ENCODE results near the gene EEF1AKMT2. TPM values are rescaled to one million over a fixed set of nuclear protein-coding genes. Genes with fewer than 3 reads are reported as not detected.

EEF1AKMT2 gene
- total RNA-seq, 1 experiment from 2014 or later = 21.6 TPM

DNA sequence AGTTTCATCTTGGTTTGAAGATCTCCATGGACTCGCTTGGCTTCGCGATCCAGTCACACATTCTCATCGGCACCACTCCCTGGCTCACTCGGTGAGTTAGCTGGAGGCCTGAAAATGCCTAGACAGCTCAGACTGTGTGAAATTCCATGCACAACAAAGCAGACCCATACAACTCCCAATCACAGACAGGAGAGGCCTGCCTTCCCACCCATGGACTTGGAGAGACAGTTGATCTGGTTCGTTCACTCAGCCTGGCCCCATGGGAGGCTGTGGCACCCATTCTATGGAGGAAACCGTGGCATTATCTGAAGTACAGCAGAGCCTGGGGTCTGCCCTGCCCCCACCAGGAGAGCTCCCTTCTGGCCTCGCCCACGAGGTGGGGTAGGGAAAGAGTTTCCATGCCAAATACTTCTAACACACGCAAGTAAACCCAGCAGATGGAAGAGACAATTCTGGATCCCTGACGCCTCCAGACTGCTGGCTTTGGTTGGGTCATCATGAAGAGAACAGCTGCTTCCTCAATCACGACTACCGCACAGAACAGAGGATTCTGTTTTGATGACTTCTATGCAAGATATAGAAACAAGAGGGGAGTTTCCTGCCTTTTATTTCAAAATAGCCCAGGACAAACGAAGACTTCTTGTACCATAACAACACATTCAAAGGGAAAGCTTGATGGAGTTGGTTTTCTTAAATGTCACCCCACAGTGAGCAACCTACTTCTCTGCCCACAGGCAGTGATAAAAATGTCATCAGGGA, 63.4 kb downstream of the EEF1AKMT2 start:
- Mint-ChIP-seq H3K36me3 (peaks cover 13% of the 10 kb centered on the region), H3K9me3 (no peaks in the 10 kb centered on the region), H3K4me1 (peaks cover 28% of the 10 kb centered on the region), H3K4me3 (no peak overlapping the region), H3K27me3 (ENCODE audit: low read depth) (no peaks in the 10 kb centered on the region), H3K27ac (no peak overlapping the region)
- TF ChIP-seq FOXP1 (CRISPR knock-in tag; IDR thresholded peaks at IDR 0.05; ENCODE audit: borderline replicate concordance) (no peak), KAT7 (CRISPR knock-in tag; IDR thresholded peaks at IDR 0.05; ENCODE audit: borderline replicate concordance) (no peak), ZNF416 (CRISPR knock-in tag; IDR thresholded peaks at IDR 0.05) (no peak), ZNF671 (CRISPR knock-in tag; IDR thresholded peaks at IDR 0.05) (no peak), EMX1 (CRISPR knock-in tag; IDR thresholded peaks at IDR 0.05) (no peak), CREM (CRISPR knock-in tag; IDR thresholded peaks at IDR 0.05) (no peak), ZNF423 (CRISPR knock-in tag; IDR thresholded peaks at IDR 0.05) (no peak), ZNF317 (CRISPR knock-in tag; IDR thresholded peaks at IDR 0.05; ENCODE audit: borderline replicate concordance, low read depth) (no peak)
- TF ChIP-seq, protein P1, sequence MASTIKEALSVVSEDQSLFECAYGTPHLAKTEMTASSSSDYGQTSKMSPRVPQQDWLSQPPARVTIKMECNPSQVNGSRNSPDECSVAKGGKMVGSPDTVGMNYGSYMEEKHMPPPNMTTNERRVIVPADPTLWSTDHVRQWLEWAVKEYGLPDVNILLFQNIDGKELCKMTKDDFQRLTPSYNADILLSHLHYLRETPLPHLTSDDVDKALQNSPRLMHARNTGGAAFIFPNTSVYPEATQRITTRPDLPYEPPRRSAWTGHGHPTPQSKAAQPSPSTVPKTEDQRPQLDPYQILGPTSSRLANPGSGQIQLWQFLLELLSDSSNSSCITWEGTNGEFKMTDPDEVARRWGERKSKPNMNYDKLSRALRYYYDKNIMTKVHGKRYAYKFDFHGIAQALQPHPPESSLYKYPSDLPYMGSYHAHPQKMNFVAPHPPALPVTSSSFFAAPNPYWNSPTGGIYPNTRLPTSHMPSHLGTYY (CRISPR knock-in tag; IDR thresholded peaks at IDR 0.05) = no peak
- ATAC-seq = no peak
- DNase-seq (ENCODE audit: low spot score) = no peak
- CTCF ChIA-PET = interaction anchor here (1.0 to 2.1 kb wide), 3 partner anchors 9 to 19 kb away, joined by 3 to 7 read pairs (median 4); no protein-coding TSS in a partner anchor
- POLR2A ChIA-PET = no interaction called here

DNA sequence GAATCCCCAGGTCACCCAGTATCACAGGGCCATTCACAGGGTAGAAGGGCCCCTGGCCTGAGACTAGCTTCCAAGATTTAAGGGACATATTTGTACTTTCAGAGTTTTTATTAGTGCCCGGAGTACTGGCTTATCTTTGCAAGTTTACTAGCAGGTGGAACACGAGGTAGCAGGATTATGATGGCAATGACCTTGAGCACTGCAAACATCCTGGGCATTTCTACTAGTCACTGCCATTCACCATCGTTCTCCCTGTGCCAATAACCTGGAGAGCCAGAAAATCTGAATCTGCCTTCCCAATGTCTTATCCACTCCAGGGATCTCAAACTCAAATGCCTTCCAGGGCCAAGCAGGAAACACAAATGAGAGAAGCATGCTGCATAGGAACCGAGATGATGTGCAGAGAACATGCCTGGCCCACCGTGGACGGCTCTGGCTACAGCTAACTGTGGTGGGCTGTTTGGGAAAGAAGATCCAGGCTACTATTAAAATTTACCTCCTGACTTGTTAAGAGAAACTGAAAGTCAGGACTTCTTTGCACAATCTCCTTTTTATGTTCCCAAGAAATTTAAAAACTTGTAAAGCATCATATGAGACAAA, 64.2 kb downstream of the EEF1AKMT2 start:
- DNase-seq (ENCODE audit: low spot score) = no peak
- ATAC-seq = no peak
- Mint-ChIP-seq H3K4me1 (peaks cover 33% of the 10 kb centered on the region), H3K27me3 (ENCODE audit: low read depth) (no peaks in the 10 kb centered on the region), H3K4me3 (no peak overlapping the region), H3K36me3 (peaks cover 8% of the 10 kb centered on the region; the same call in 1 of the 2 replicates), H3K9me3 (no peaks in the 10 kb centered on the region), H3K27ac (no peak overlapping the region)
- POLR2A ChIA-PET = no interaction called here
- CTCF ChIA-PET = interaction anchor here (1.0 to 2.1 kb wide), 3 partner anchors 8 to 19 kb away, joined by 3 to 7 read pairs (median 4); no protein-coding TSS in a partner anchor
- TF ChIP-seq ZNF263 (CRISPR knock-in tag; IDR thresholded peaks at IDR 0.05; ENCODE audit: low read depth) = no peak
- no peak for TF ChIP-seq ZNF416 (CRISPR knock-in tag; IDR thresholded peaks at IDR 0.05)
- TF ChIP-seq ZNF232 (CRISPR knock-in tag; IDR thresholded peaks at IDR 0.05) = no peak
- TF ChIP-seq, protein P2, sequence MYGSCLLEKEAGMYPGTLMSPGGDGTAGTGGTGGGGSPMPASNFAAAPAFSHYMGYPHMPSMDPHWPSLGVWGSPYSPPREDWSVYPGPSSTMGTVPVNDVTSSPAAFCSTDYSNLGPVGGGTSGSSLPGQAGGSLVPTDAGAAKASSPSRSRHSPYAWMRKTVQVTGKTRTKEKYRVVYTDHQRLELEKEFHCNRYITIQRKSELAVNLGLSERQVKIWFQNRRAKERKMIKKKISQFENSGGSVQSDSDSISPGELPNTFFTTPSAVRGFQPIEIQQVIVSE (CRISPR knock-in tag; IDR thresholded peaks at IDR 0.05; ENCODE audit: borderline replicate concordance) = no peak
- TF ChIP-seq, protein P3, sequence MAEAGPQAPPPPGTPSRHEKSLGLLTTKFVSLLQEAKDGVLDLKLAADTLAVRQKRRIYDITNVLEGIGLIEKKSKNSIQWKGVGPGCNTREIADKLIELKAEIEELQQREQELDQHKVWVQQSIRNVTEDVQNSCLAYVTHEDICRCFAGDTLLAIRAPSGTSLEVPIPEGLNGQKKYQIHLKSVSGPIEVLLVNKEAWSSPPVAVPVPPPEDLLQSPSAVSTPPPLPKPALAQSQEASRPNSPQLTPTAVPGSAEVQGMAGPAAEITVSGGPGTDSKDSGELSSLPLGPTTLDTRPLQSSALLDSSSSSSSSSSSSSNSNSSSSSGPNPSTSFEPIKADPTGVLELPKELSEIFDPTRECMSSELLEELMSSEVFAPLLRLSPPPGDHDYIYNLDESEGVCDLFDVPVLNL (CRISPR knock-in tag; IDR thresholded peaks at IDR 0.05; ENCODE audit: borderline replicate concordance, low read depth) = no peak
- TF ChIP-seq, protein P4, sequence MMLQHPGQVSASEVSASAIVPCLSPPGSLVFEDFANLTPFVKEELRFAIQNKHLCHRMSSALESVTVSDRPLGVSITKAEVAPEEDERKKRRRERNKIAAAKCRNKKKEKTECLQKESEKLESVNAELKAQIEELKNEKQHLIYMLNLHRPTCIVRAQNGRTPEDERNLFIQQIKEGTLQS (CRISPR knock-in tag; conservative IDR thresholded peaks at IDR 0.05) = no peak
- TF ChIP-seq IRF2 (CRISPR knock-in tag; IDR thresholded peaks at IDR 0.05; ENCODE audit: borderline replicate concordance, low read depth) = no peak
- TF ChIP-seq, protein P5, sequence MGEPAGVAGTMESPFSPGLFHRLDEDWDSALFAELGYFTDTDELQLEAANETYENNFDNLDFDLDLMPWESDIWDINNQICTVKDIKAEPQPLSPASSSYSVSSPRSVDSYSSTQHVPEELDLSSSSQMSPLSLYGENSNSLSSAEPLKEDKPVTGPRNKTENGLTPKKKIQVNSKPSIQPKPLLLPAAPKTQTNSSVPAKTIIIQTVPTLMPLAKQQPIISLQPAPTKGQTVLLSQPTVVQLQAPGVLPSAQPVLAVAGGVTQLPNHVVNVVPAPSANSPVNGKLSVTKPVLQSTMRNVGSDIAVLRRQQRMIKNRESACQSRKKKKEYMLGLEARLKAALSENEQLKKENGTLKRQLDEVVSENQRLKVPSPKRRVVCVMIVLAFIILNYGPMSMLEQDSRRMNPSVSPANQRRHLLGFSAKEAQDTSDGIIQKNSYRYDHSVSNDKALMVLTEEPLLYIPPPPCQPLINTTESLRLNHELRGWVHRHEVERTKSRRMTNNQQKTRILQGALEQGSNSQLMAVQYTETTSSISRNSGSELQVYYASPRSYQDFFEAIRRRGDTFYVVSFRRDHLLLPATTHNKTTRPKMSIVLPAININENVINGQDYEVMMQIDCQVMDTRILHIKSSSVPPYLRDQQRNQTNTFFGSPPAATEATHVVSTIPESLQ (CRISPR knock-in tag; IDR thresholded peaks at IDR 0.05) = no peak
- TF ChIP-seq, protein P6, sequence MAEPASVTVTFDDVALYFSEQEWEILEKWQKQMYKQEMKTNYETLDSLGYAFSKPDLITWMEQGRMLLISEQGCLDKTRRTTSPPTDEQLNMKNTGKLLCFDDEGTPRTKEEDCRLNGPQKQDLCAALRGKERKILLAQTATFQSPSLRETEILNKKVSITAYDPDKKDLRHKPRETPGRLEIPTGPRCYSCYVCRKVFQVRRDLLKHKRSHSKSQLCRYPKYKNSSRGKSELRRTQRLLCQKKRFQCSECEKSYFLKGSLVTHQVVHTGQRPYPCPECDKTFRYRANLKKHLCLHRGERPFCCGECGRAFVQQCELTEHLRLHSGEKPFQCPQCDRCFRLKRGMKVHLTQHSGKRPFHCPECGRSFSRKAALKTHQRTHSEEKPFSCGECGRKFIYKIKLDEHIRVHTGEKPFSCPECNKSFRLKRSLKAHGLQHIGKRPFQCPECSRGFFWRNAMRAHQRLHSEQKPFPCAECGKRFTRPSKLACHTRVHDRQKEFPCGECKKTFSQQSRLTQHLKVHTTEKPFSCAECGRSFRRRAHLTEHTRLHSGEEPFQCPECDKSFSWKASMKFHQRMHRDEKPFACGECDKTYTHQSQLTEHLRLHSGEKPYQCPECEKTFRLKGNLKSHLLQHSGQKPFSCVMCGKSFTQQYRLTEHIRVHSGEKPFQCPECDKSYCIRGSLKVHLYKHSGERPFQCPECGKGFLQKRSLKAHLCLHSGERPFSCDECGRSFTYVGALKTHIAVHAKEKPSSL (CRISPR knock-in tag; conservative IDR thresholded peaks at IDR 0.05) = no peak
- TF ChIP-seq ETV6 (CRISPR knock-in tag; IDR thresholded peaks at IDR 0.05) = no peak
- no peak for TF ChIP-seq ATF1 (CRISPR knock-in tag; IDR thresholded peaks at IDR 0.05)
- TF ChIP-seq, protein P7, sequence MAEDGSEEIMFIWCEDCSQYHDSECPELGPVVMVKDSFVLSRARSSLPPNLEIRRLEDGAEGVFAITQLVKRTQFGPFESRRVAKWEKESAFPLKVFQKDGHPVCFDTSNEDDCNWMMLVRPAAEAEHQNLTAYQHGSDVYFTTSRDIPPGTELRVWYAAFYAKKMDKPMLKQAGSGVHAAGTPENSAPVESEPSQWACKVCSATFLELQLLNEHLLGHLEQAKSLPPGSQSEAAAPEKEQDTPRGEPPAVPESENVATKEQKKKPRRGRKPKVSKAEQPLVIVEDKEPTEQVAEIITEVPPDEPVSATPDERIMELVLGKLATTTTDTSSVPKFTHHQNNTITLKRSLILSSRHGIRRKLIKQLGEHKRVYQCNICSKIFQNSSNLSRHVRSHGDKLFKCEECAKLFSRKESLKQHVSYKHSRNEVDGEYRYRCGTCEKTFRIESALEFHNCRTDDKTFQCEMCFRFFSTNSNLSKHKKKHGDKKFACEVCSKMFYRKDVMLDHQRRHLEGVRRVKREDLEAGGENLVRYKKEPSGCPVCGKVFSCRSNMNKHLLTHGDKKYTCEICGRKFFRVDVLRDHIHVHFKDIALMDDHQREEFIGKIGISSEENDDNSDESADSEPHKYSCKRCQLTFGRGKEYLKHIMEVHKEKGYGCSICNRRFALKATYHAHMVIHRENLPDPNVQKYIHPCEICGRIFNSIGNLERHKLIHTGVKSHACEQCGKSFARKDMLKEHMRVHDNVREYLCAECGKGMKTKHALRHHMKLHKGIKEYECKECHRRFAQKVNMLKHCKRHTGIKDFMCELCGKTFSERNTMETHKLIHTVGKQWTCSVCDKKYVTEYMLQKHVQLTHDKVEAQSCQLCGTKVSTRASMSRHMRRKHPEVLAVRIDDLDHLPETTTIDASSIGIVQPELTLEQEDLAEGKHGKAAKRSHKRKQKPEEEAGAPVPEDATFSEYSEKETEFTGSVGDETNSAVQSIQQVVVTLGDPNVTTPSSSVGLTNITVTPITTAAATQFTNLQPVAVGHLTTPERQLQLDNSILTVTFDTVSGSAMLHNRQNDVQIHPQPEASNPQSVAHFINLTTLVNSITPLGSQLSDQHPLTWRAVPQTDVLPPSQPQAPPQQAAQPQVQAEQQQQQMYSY (CRISPR knock-in tag; IDR thresholded peaks at IDR 0.05) = no peak
- TF ChIP-seq GRHL2 (CRISPR knock-in tag; IDR thresholded peaks at IDR 0.05; ENCODE audit: insufficient replicate concordance, severe bottlenecking) = no peak
- no peak for TF ChIP-seq TP53 (CRISPR knock-in tag; IDR thresholded peaks at IDR 0.05)

Data from WTC11 (cell line).